Putamen (tissue), 1 donor: Measurements from ENCODE around the gene ADH5.
"Not testable (repeated sequence)": the region's sequence is repeated elsewhere in the genome, so short reads cannot be mapped to it uniquely, and the experiment has no call there.

Source experiments
- DNase-seq: peaks from one replicate; pipeline ENCODE4 v3.0.0-alpha.2; 2016; ENCODE audit warnings: low spot score

Gene ADH5

DNA sequence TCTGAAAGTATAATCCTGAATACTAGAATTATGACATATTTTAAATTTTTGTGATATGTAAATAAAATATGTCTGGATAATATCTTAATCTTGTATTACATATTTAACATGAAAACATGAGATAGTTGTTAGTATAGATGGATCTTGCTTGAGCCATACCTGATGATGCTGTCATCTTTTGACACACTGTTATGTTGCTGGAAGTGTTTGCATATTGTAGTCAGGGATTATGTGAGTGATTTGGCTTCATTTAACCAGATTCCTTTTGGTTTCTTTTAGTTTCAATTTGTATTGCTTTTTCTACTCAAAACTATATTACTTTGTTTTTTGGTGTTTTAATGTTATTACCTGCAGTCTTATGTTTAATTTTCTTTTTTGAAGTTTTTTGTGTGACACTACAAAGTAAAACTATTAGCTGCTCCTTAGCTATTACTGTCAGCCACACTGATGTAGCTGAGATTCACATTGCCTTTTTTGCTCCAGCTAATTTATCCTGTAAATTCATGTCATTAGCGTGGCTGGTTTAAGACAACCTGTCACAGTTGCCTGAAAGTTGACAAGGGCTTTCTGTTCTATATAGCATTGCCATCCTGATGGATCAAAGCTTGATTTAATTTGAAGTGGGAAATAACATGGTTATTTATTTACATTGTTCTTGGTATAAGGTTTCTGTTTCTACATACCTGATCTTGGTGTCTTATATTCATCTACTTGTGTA is 59.4 kb downstream of the ADH5 start:
- no peak for DNase-seq

DNA sequence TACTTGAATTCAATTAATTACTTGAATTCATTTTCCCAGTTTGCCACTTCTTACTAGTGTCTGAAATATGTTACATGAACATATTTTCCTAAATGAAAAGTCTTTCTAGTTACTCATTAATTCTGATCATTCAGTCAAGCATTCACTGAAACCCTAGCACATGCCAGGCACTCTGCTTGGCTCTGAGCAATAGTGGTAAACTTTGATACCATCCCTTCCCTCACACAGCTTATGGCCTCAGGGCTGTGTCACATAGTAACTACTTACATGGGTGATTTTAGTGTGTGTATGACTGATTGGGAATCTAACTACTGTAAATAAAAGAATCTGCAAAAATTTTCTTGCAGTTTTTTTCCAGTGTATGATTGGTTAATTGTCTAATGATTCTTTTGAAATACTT is 60.4 kb downstream of the ADH5 start:
- DNase-seq = no peak

DNA sequence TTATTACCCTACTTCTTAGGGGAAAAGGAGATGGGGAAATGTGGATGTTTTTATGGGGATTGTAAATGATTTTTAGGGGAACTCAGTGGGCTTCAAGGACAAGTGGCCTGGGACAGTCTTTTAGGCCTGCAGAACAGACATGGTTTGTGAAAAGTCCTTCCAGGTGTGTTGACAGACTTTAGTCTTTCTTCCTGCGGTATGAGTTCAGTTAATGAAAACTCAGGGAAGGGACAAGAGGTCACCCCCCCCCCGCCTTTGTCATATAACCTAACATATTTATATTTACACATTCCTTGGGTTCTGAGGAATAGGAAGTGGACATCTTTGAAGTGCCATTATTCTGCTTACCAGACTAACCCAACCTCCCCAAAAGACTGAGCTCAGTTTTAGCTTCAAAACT is 61.3 kb downstream of the ADH5 start:
- DNase-seq = no peak

DNA sequence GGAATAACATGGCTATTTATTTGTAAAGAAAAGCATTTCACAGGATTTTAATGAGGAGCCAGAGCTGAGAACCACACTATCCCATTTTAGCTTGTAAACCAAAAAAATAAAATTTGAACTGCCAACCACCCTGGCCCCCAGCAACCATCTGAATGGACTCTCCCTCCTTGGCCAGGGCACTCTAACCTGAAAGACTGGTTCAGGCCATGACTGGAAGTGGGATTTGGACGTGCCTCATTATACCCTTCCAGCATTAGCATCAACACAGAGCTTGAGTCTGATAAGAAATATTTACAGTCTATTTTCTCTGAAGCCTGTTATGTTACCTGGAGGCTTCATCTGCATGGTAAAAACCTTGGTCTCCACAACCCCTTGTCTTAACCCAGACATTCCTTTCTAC is 63.1 kb downstream of the ADH5 start:
- DNase-seq = no peak

DNA sequence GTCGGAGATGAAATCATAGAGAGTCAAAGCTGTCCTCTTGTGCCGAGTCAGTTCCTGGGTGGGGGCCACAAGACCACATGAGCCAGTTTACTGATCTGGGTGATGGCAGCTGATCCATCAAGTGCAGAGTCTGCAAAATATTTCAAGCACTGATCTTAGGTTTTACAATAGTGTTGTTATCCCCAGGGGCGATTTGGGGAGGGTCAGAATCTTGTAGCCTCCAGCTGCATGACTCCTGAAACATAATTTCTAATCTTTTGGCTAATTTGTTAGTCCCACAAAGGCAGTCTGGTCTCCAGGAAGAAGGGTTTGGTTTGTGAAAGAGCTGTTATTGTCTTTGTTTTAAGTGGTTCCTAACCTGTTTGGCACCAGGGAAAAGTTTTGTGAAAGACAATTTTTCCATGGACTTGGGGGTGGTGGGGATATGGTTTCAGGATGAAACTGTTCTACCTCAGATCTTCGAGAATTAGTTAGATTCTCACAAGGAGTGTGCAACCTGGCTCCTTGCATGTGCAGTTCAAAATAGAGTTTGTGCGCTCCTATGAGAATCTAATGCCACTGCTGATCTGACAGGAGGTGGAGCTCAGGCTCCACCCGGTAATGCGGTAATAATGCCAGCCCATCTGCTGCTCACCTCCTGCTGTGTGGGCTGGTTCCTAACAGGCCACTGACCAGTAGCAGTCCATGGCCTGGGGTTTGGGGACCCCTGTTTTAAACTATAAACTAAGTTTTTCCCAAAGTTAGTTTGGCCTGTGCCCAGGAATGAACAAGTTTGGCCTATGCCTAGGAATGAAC is 63.9 kb downstream of the ADH5 start:
- no peak for DNase-seq

DNA sequence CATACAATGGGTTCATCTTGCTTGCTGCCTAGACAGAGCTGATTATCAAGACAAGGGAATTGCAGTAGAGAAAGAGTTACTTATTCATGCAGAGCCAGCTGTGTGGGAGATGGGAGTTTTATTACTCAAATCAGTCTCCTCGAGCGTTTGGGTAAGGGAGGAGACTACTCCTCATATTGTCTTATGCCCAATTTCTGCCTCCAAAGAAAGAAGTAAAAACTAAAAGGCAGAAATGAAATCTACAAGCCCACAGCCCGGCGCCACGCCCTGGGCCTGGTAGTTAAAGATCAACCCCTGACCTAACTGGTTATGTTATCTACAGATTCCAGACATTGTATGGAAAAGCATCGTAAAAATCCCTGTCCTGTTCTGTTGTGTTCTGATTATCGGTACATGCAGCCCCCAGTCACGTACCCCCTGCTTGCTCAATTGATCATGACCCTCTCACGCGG is 64.8 kb downstream of the ADH5 start:
- not testable (repeated sequence) for DNase-seq

DNA sequence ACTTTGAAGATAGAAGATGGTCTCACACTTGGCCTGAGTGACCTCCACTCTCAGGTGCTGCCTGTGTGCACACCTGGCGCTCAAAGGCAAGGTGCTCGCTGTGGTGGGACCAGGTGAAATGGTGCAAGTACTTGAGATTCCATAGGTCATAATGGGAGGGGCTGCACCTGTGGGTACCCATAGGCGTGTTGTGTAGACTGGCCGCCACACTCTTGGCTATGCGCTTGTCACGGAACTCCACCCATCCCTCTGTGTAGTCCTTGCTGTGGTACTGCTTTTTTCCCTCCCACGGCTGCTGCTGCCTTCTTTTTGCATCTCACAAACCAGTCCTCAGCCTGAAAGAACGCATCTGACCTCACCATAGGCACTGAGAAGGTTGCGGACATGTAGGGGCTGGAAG is 66.0 kb downstream of the ADH5 start:
- DNase-seq = no peak

DNA sequence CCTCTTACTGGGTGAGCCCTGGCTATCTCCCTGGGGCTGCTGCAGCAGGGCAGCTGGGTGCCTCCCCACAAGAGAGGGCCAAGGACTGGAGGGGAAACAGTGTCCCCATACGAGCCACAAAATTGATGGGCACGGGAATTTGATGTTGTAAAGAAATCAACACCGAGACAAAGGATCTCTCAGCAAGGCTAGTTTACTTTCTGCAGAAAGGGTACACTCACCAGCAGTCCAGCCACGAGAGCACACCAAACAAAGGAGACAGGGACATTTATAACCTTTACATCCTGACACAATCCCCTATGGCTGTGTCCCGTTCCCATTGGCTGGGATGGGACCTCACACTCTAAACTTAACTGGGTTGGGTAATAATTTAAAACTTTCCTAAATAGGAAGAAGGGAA is 67.2 kb downstream of the ADH5 start:
- DNase-seq = no peak
